Natural killer cell (primary cell): ENCODE data around the gene HIP1R. TPM values are rescaled to one million over a fixed set of nuclear protein-coding genes. Genes with fewer than 3 reads are reported as not detected.

Experiments
- ATAC-seq, 3 donors: fragments of 150-1000 bp in 2 of 3; fragments of 200-7000 bp in 1 of 3; cut with Tn5 transposase; 1 replicate in 1 of 3; 2 replicates in 2 of 3; pipeline ENCODE4 v1.10.0; 2021; ENCODE audit warnings: mild to moderate bottlenecking in 2 of 3, moderate library complexity in 2 of 3
- DNase-seq, 2 donors: peaks; one replicate each; pipeline versions ENCODE4 v3.0.0 to v3.0.0-alpha.2; 2013 to 2021; ENCODE audit warnings: mixed read lengths in 1 of 2
- H3K27ac ChIP-seq: one replicate; pipeline ENCODE4 v1.5.1; 2013; ENCODE audit warnings: mild to moderate bottlenecking, low read length
- H3K27me3 ChIP-seq: one replicate; pipeline ENCODE4 v1.6.1; 2013; ENCODE audit warnings: low read length; ENCODE audit not compliant: control insufficient read depth, insufficient read depth
- H3K36me3 ChIP-seq: one replicate; pipeline ENCODE4 v1.6.1; 2013; ENCODE audit warnings: low read length; ENCODE audit not compliant: control insufficient read depth, insufficient read depth
- H3K4me1 ChIP-seq: one replicate; pipeline ENCODE4 v1.6.1; 2013; ENCODE audit warnings: low read length; ENCODE audit not compliant: control insufficient read depth, insufficient read depth
- H3K4me3 ChIP-seq: one replicate; pipeline ENCODE4 v1.5.1; 2013; ENCODE audit warnings: low read length
- H3K9me3 ChIP-seq: one replicate; pipeline ENCODE4 v1.6.1; 2013; ENCODE audit warnings: low read length; ENCODE audit not compliant: control insufficient read depth, insufficient read depth
- H3K27ac Mint-ChIP-seq, 2 donors: one replicate each; pipeline ENCODE4 v1.8.0; 2022; ENCODE audit warnings: mild to moderate bottlenecking in 2 of 2, mixed read lengths in 2 of 2, moderate library complexity in 1 of 2
- H3K27me3 Mint-ChIP-seq, 2 donors: one replicate each; pipeline ENCODE4 v1.8.0; 2022; ENCODE audit warnings: low read depth in 2 of 2, mixed read lengths in 2 of 2
- H3K36me3 Mint-ChIP-seq: one replicate; pipeline ENCODE4 v1.8.0; 2022; ENCODE audit warnings: mixed read lengths
- H3K4me1 Mint-ChIP-seq, 2 donors: one replicate each; pipeline ENCODE4 v1.8.0; 2022; ENCODE audit warnings: mixed read lengths in 2 of 2
- H3K4me3 Mint-ChIP-seq: one replicate; pipeline ENCODE4 v1.8.0; 2022; ENCODE audit warnings: mild to moderate bottlenecking, moderate library complexity, mixed read lengths
- H3K9me3 Mint-ChIP-seq, 2 donors: one replicate each; pipeline ENCODE4 v1.8.0; 2022; ENCODE audit warnings: mixed read lengths in 2 of 2
- CTCF ChIP-seq: fragments of 200-600 bp; IDR thresholded peaks from one replicate; pipeline ENCODE4 v1.8.0; 2022; ENCODE audit warnings: antibody characterized with exemption
- WGBS: methylation state at CpG from one replicate; pipeline ENCODE4 v1.1.7; 2013; ENCODE audit warnings: missing lambda C conversion rate; ENCODE audit not compliant: insufficient coverage; 5-methylcytosine and 5-hydroxymethylcytosine counted together
- intact Hi-C: fragments of 100-400 bp; cut with micrococcal nuclease; formaldehyde crosslinking; loops from one replicate; pipeline ENCODE4 v1.14.2; 2022
- total RNA-seq, 4 donors: library from RNA; stranded (reverse); fragments of 120-200 nt in 1 of 4; gene quantifications; one replicate each; pipeline versions ENCODE4 v1.2.3 to v1.2.4, GENCODE V29; 2013 to 2022

Gene HIP1R
- total RNA-seq, 3 donors from 2014 or later (not counting 1 experiment from before 2014, with no cell fraction given), result 78.6 to 93.1 (median 85.5) TPM

GRCh38 chr12:122825773-122826724, 9.2 kb upstream of the HIP1R start:
- Mint-ChIP-seq H3K36me3 (no peaks in the 10 kb centered on the region), H3K27me3 (no peaks in the 10 kb centered on the region), H3K4me3 (peak overlapping the region; percentile 59), H3K27ac (no peak overlapping the region), H3K4me1 (no peaks in the 10 kb centered on the region), H3K9me3 (no peaks in the 10 kb centered on the region)
- no peak for TF ChIP-seq CTCF
- intact Hi-C loops, result no loop called here
- no peaks in the 10 kb centered on the region for H3K27me3 ChIP-seq
- H3K27ac ChIP-seq, result no peak overlapping the region
- H3K4me1 ChIP-seq, result no peaks in the 10 kb centered on the region
- 60% methylated on average over 16 of the region's 22 CpGs for WGBS
- H3K4me3 ChIP-seq, result no peak overlapping the region
- no peaks in the 10 kb centered on the region for H3K36me3 ChIP-seq
- ATAC-seq (no peak), DNase-seq (peak in 1 of 2 donors; percentile 40)
- no peaks in the 10 kb centered on the region for H3K9me3 ChIP-seq

GRCh38 chr12:122827258-122827657, 8.0 kb upstream of the HIP1R start:
- DNase-seq (no peak), ATAC-seq (no peak)
- Histone ChIP-seq H3K36me3 (no peaks in the 10 kb centered on the region), H3K4me3 (no peak overlapping the region), H3K27ac (no peak overlapping the region), H3K9me3 (no peaks in the 10 kb centered on the region), H3K27me3 (no peaks in the 10 kb centered on the region), H3K4me1 (no peaks in the 10 kb centered on the region)
- intact Hi-C loops, result no loop called here
- TF ChIP-seq CTCF, result no peak
- H3K27ac Mint-ChIP-seq, result no peak overlapping the region
- WGBS, result 77% methylated on average over 5 of the region's 5 CpGs
- H3K9me3 Mint-ChIP-seq, result no peaks in the 10 kb centered on the region
- H3K4me3 Mint-ChIP-seq, result no peak overlapping the region
- H3K27me3 Mint-ChIP-seq, result no peaks in the 10 kb centered on the region
- H3K4me1 Mint-ChIP-seq, result no peaks in the 10 kb centered on the region
- no peaks in the 10 kb centered on the region for H3K36me3 Mint-ChIP-seq

GRCh38 chr12:122830517-122831214, 4.6 kb upstream of the HIP1R start:
- H3K27me3 Mint-ChIP-seq, result no peaks in the 10 kb centered on the region
- no peak overlapping the region for H3K27ac ChIP-seq
- DNase-seq (peak in 1 of 2 donors; percentile 5), ATAC-seq (no peak)
- peaks cover 8% of the 10 kb centered on the region for H3K4me1 ChIP-seq
- intact Hi-C loops, result no loop called here
- no peaks in the 10 kb centered on the region for H3K27me3 ChIP-seq
- H3K27ac Mint-ChIP-seq, result no peak overlapping the region
- no peaks in the 10 kb centered on the region for H3K36me3 ChIP-seq
- peaks cover 12 to 16% of the 10 kb centered on the region in 2 donors for H3K4me1 Mint-ChIP-seq
- TF ChIP-seq CTCF, result no peak
- no peak overlapping the region for H3K4me3 Mint-ChIP-seq
- no peak overlapping the region for H3K4me3 ChIP-seq
- no peaks in the 10 kb centered on the region for H3K9me3 Mint-ChIP-seq
- no peaks in the 10 kb centered on the region for H3K36me3 Mint-ChIP-seq
- no peaks in the 10 kb centered on the region for H3K9me3 ChIP-seq
- 87% methylated on average over 7 of the region's 7 CpGs for WGBS
